Neural cell (in vitro differentiated cells): ENCODE results near the gene SLC24A5. TPM values are rescaled to one million over a fixed set of nuclear protein-coding genes. Genes with fewer than 3 reads are reported as not detected.
A peak's percentile ranks its signal among the peaks of the same experiment; 100 is the strongest.

Experiments
- H2AFZ ChIP-seq: fragments of 200-600, 300-800 bp; sonication (generic), shearing (Covaris generic); 2 replicates; pipeline ENCODE4 v1.6.0; 2014; ENCODE audit warnings: low read depth, mild to moderate bottlenecking, antibody characterized with exemption, low read length, moderate library complexity
- H3F3A ChIP-seq: fragments of 200-600 bp; shearing (Covaris generic); 2 replicates; pipeline ENCODE4 v1.6.1; 2016; ENCODE audit warnings: mild to moderate bottlenecking, moderate library complexity, mixed read lengths, antibody characterized with exemption, low read length; ENCODE audit not compliant: insufficient read depth, poor library complexity, severe bottlenecking
- H3K27ac ChIP-seq: fragments of 200-600, 300-800 bp; sonication (generic), shearing (Covaris generic); 2 replicates; pipeline ENCODE4 v1.5.1; 2014; ENCODE audit warnings: mild to moderate bottlenecking, low read length, moderate library complexity
- H3K27me3 ChIP-seq: fragments of 300-800, 200-600 bp; sonication (generic), shearing (Covaris generic); 2 replicates; pipeline ENCODE4 v1.6.0; 2014; ENCODE audit warnings: mild to moderate bottlenecking, low read depth, low read length, moderate library complexity; ENCODE audit not compliant: insufficient read depth
- H3K36me3 ChIP-seq: fragments of 300-800, 200-600 bp; sonication (generic), shearing (Covaris generic); 2 replicates; pipeline ENCODE4 v1.5.1; 2014; ENCODE audit warnings: mild to moderate bottlenecking, antibody characterized with exemption, low read length, moderate library complexity; ENCODE audit not compliant: insufficient read depth
- H3K4me2 ChIP-seq: fragments of 300-800, 200-600 bp; sonication (generic), shearing (Covaris generic); 2 replicates; pipeline ENCODE4 v1.6.0; 2014; ENCODE audit warnings: mild to moderate bottlenecking, low read length
- H3K4me3 ChIP-seq: fragments of 300-800, 200-600 bp; sonication (generic), shearing (Covaris generic); 2 replicates; pipeline ENCODE4 v1.5.1; 2014; ENCODE audit warnings: mild to moderate bottlenecking, low read length, moderate library complexity
- H3K79me2 ChIP-seq: fragments of 200-600 bp; shearing (Covaris generic); replicated peaks from 2 replicates; pipeline ENCODE4 v1.6.0; 2014; ENCODE audit warnings: mild to moderate bottlenecking, low read length, moderate library complexity; ENCODE audit not compliant: insufficient read depth
- H3K9ac ChIP-seq: fragments of 300-800, 200-600 bp; sonication (generic), shearing (Covaris generic); 2 replicates; pipeline ENCODE4 v1.6.1; 2016; ENCODE audit warnings: mild to moderate bottlenecking, low read length, mixed read lengths
- H3K9me2 ChIP-seq: fragments of 200-600 bp; shearing (Covaris generic); 2 replicates; pipeline ENCODE4 v1.6.1; 2016; ENCODE audit warnings: mild to moderate bottlenecking, low read length, mixed read lengths; ENCODE audit not compliant: insufficient read depth
- H3K9me3 ChIP-seq: fragments of 200-600, 300-800 bp; sonication (generic), shearing (Covaris generic); 2 replicates; pipeline ENCODE4 v1.6.1; 2016; ENCODE audit warnings: mild to moderate bottlenecking, mixed run types, low read length, moderate library complexity, mixed read lengths
- H4K20me1 ChIP-seq: fragments of 200-600 bp; shearing (Covaris generic); 2 replicates; pipeline ENCODE4 v1.6.1; 2016; ENCODE audit warnings: mild to moderate bottlenecking, mixed run types; ENCODE audit not compliant: insufficient read depth
- CTCF ChIP-seq: fragments of 450-650 bp; IDR thresholded peaks from 2 replicates; pipeline ENCODE4 v1.5.1; 2014; ENCODE audit warnings: antibody characterized with exemption, mild to moderate bottlenecking, moderate library complexity; ENCODE audit not compliant: poor library complexity, severe bottlenecking
- EP300 ChIP-seq: fragments of 450-650 bp; conservative IDR thresholded peaks from 2 replicates; pipeline ENCODE4 v1.6.1; 2014; ENCODE audit warnings: antibody characterized with exemption, mild to moderate bottlenecking, moderate library complexity; ENCODE audit not compliant: poor library complexity, severe bottlenecking
- EZH2 ChIP-seq: fragments of 200-600, 300-800 bp; shearing (Covaris generic), sonication (generic); IDR thresholded peaks from 2 replicates; pipeline ENCODE4 v1.6.1; 2014; ENCODE audit warnings: antibody characterized with exemption, low read length, borderline replicate concordance, mild to moderate bottlenecking; ENCODE audit not compliant: insufficient read depth, poor library complexity, severe bottlenecking
- MXI1 ChIP-seq: fragments of 450-650 bp; conservative IDR thresholded peaks from 2 replicates; pipeline ENCODE4 v1.6.1; 2014; ENCODE audit warnings: antibody characterized with exemption, mild to moderate bottlenecking; ENCODE audit not compliant: poor library complexity, severe bottlenecking
- POLR2AphosphoS5 ChIP-seq: IDR thresholded peaks from 2 replicates; pipeline ENCODE4 v1.6.1; 2012
- RAD21 ChIP-seq: fragments of 450-650 bp; conservative IDR thresholded peaks from 2 replicates; pipeline ENCODE4 v1.6.1; 2014; ENCODE audit warnings: antibody characterized with exemption, mild to moderate bottlenecking, moderate library complexity
- REST ChIP-seq: IDR thresholded peaks from 2 replicates; pipeline ENCODE4 v1.6.1; 2012; ENCODE audit warnings: borderline replicate concordance
- SMC3 ChIP-seq: fragments of 450-650 bp; conservative IDR thresholded peaks from 2 replicates; pipeline ENCODE4 v1.6.1; 2014; ENCODE audit warnings: antibody characterized with exemption, mild to moderate bottlenecking, moderate library complexity; ENCODE audit not compliant: poor library complexity
- TAF1 ChIP-seq: IDR thresholded peaks from 2 replicates; pipeline ENCODE4 v1.6.1; 2012; ENCODE audit warnings: low read depth
- polyA plus RNA-seq: library from polyadenylated mRNA; depleted of rRNA; stranded (reverse); fragments of >200 nt; gene quantifications from 2 replicates; pipeline ENCODE4 v1.2.3, GENCODE V29; 2014

Gene SLC24A5
- polyA plus RNA-seq, 1 donor from 2014 or later, result 0.78 TPM

GRCh38 chr15:48168616-48169015, 47.8 kb downstream of the SLC24A5 start:
- Histone ChIP-seq H3F3A (no peaks in the 10 kb centered on the region), H4K20me1 (no peaks in the 10 kb centered on the region), H3K79me2 (peaks cover 78% of the 10 kb centered on the region), H3K9me2 (no peaks in the 10 kb centered on the region), H3K4me2 (no peak overlapping the region), H3K9ac (no peak overlapping the region), H3K9me3 (peaks cover 4% of the 10 kb centered on the region), H3K27ac (no peak overlapping the region), H3K36me3 (peaks cover 21% of the 10 kb centered on the region), H3K4me3 (no peak overlapping the region), H3K27me3 (no peaks in the 10 kb centered on the region), H2AFZ (no peak overlapping the region)
- no peak for TF ChIP-seq EP300
- no peak for TF ChIP-seq RAD21
- TF ChIP-seq REST, result no peak
- no peak for TF ChIP-seq CTCF

- Histone ChIP-seq H3K27me3 (no peaks in the 10 kb centered on the region), H3K9ac (no peak overlapping the region), H3K4me2 (no peak overlapping the region), H3F3A (no peaks in the 10 kb centered on the region), H3K79me2 (peaks cover 95% of the 10 kb centered on the region), H3K27ac (no peak overlapping the region), H3K36me3 (no peaks in the 10 kb centered on the region), H3K9me3 (no peaks in the 10 kb centered on the region), H3K9me2 (no peaks in the 10 kb centered on the region), H2AFZ (no peak overlapping the region), H3K4me3 (no peak overlapping the region), H4K20me1 (no peaks in the 10 kb centered on the region)
- no peak for TF ChIP-seq EZH2
- no peak for TF ChIP-seq MXI1
- TF ChIP-seq RAD21, result no peak
- TF ChIP-seq POLR2AphosphoS5, result no peak
- no peak for TF ChIP-seq TAF1
Measured at GRCh38 chr15:48170981-48171380, 50.2 kb downstream of the SLC24A5 start.

- Histone ChIP-seq H3K9me3 (no peaks in the 10 kb centered on the region), H3K4me2 (no peak overlapping the region), H3K27me3 (no peaks in the 10 kb centered on the region), H3K9me2 (no peaks in the 10 kb centered on the region), H3K36me3 (no peaks in the 10 kb centered on the region), H3K27ac (no peak overlapping the region), H3K4me3 (peak overlapping the region; percentile 82), H3F3A (peaks cover 18% of the 10 kb centered on the region), H4K20me1 (no peaks in the 10 kb centered on the region), H3K9ac (no peak overlapping the region), H2AFZ (no peak overlapping the region), H3K79me2 (peaks cover 74% of the 10 kb centered on the region)
- TF ChIP-seq RAD21 (no peak), MXI1 (no peak), POLR2AphosphoS5 (no peak), EP300 (no peak), CTCF (no peak), REST (no peak), TAF1 (no peak), EZH2 (no peak), SMC3 (no peak)
Measured at GRCh38 chr15:48175126-48175525, 54.3 kb downstream of the SLC24A5 start.
